CD4-positive, alpha-beta memory T cell (primary cell): Measurements from ENCODE around the gene PLXNA4. TPM values are rescaled to one million over a fixed set of nuclear protein-coding genes. Genes with fewer than 3 reads are reported as not detected.

Source experiments
- CTCF ChIA-PET: fragments of 350-600 bp; sonication (Branson Sonifier 250); formaldehyde crosslinking; loops from one replicate; lab custom pipeline; 2021; ENCODE audit warnings: inconsistent platforms; ENCODE audit not compliant: partially characterized antibody; lab: Charles Lee
- POLR2A ChIA-PET: fragments of 350-600 bp; sonication (Branson Sonifier 250); formaldehyde crosslinking; loops from one replicate; lab custom pipeline; 2021; ENCODE audit not compliant: partially characterized antibody; lab: Charles Lee
- DNase-seq, 5 donors: peaks; one replicate each; pipeline versions ENCODE4 v3.0.0 to v3.0.0-alpha.2; 2020 to 2022; ENCODE audit warnings: mixed read lengths in 1 of 5
- H3K27ac ChIP-seq: one replicate; pipeline ENCODE4 v1.7.0; 2013; ENCODE audit warnings: low read depth, low read length
- H3K27me3 ChIP-seq: 2 replicates; pipeline ENCODE4 v1.7.0; 2013; ENCODE audit warnings: mild to moderate bottlenecking, low read length, moderate library complexity; ENCODE audit not compliant: insufficient read depth
- H3K36me3 ChIP-seq: 2 replicates; pipeline ENCODE4 v1.7.0; 2013; ENCODE audit warnings: mild to moderate bottlenecking, low read length, moderate library complexity; ENCODE audit not compliant: insufficient read depth
- H3K4me1 ChIP-seq: 2 replicates; pipeline ENCODE4 v1.7.0; 2013; ENCODE audit warnings: mild to moderate bottlenecking, low read length, moderate library complexity; ENCODE audit not compliant: insufficient read depth
- H3K4me3 ChIP-seq, 2 donors: one replicate each; pipeline ENCODE4 v1.7.0; 2013; ENCODE audit warnings: low read length in 2 of 2, mild to moderate bottlenecking in 1 of 2
- H3K9me3 ChIP-seq, 2 donors: one replicate each; pipeline ENCODE4 v1.7.0; 2013; ENCODE audit warnings: low read length in 2 of 2, control low read depth in 1 of 2; ENCODE audit not compliant: control insufficient read depth in 1 of 2
- H3K27ac Mint-ChIP-seq, 7 donors: one replicate each; pipeline ENCODE4 v1.8.0; 2020 to 2021; ENCODE audit warnings: mixed read lengths in 7 of 7, mild to moderate bottlenecking in 6 of 7, inconsistent platforms in 3 of 7, moderate library complexity in 3 of 7
- H3K27me3 Mint-ChIP-seq, 2 donors: one replicate each; pipeline ENCODE4 v1.8.0; 2020 to 2021; ENCODE audit warnings: mixed read lengths in 2 of 2
- H3K36me3 Mint-ChIP-seq, 2 donors: one replicate each; pipeline ENCODE4 v1.8.0; 2020 to 2021; ENCODE audit warnings: mixed read lengths in 2 of 2, inconsistent platforms in 1 of 2, mild to moderate bottlenecking in 1 of 2
- H3K4me1 Mint-ChIP-seq, 4 donors: one replicate each; pipeline ENCODE4 v1.8.0; 2020 to 2021; ENCODE audit warnings: mixed read lengths in 4 of 4, mild to moderate bottlenecking in 1 of 4
- H3K4me3 Mint-ChIP-seq, 8 donors: one replicate each; pipeline ENCODE4 v1.8.0; 2020 to 2021; ENCODE audit warnings: mixed read lengths in 8 of 8, mild to moderate bottlenecking in 7 of 8, moderate library complexity in 6 of 8, inconsistent platforms in 3 of 8
- H3K9me3 Mint-ChIP-seq, 8 donors: one replicate each; pipeline ENCODE4 v1.8.0; 2020 to 2021; ENCODE audit warnings: mixed read lengths in 8 of 8, mild to moderate bottlenecking in 5 of 8, inconsistent platforms in 3 of 8, moderate library complexity in 1 of 8
- intact Hi-C: fragments of 100-400 bp; cut with micrococcal nuclease; formaldehyde crosslinking; loops from one replicate; pipeline ENCODE4 v1.15.1; 2023
- polyA plus RNA-seq, 2 donors: library from polyadenylated mRNA; unstranded; fragments of 300-500 nt; fragmentation: Illumina TruSeq; gene quantifications; one replicate each; pipeline ENCODE4 v1.2.3, GENCODE V29; 2021
- total RNA-seq, 2 experiments: library from RNA; stranded (reverse); gene quantifications; one replicate each; pipeline ENCODE4 v1.2.3, GENCODE V29; 2021

PLXNA4 gene
- total and polyA plus RNA-seq, 4 experiments from 2014 or later: 0.06 to 0.94 (median 0.58) TPM

DNA sequence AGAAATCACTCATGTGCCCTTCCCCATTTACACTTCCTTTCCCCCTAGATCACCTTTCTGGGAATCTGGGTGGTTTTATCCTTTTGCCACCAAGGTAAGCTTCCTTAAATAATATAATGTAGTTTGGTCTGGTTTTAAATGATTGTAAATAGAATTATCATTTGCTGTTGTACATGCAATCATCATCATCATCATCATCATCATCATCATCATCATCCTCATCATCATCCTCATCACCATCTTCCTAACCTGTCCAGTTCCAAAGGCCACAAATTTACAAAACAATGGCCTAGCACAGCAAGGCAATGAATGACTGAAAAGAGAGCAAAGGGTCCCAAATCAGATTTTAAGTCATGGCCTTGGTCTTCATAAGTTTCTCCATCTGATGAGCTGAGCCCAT is 329.7 kb downstream of the PLXNA4 start:
- no peaks in the 10 kb centered on the region for H3K27me3 ChIP-seq
- no peak overlapping the region for H3K27ac ChIP-seq
- CTCF ChIA-PET: no interaction called here
- no peaks in the 10 kb centered on the region for H3K9me3 ChIP-seq
- no peak overlapping the region for H3K4me3 ChIP-seq
- Mint-ChIP-seq H3K9me3 (peaks cover 0 to 18% (median 5%) of the 10 kb centered on the region in 8 donors), H3K27ac (no peak overlapping the region), H3K27me3 (peaks cover 5 to 8% of the 10 kb centered on the region in 2 donors), H3K4me1 (no peaks in the 10 kb centered on the region), H3K36me3 (no peaks in the 10 kb centered on the region), H3K4me3 (no peak overlapping the region)
- DNase-seq: no peak
- intact Hi-C loops: no loop called here
- H3K36me3 ChIP-seq: no peaks in the 10 kb centered on the region
- H3K4me1 ChIP-seq: no peaks in the 10 kb centered on the region
- POLR2A ChIA-PET: no interaction called here

- H3K4me3 Mint-ChIP-seq: no peak overlapping the region
- H3K27ac ChIP-seq: no peak overlapping the region
- ChIA-PET POLR2A (no interaction called here), CTCF (no interaction called here)
- peaks cover 0 to 18% (median 5%) of the 10 kb centered on the region in 8 donors for H3K9me3 Mint-ChIP-seq
- no peak overlapping the region for H3K4me3 ChIP-seq
- no peaks in the 10 kb centered on the region for H3K4me1 Mint-ChIP-seq
- no peaks in the 10 kb centered on the region for H3K36me3 Mint-ChIP-seq
- DNase-seq: no peak
- intact Hi-C loops: no loop called here
- H3K27me3 ChIP-seq: no peaks in the 10 kb centered on the region
- peaks cover 3 to 8% of the 10 kb centered on the region in 2 donors for H3K27me3 Mint-ChIP-seq
- no peaks in the 10 kb centered on the region for H3K36me3 ChIP-seq
- no peaks in the 10 kb centered on the region for H3K4me1 ChIP-seq
- no peaks in the 10 kb centered on the region for H3K9me3 ChIP-seq
- no peak overlapping the region for H3K27ac Mint-ChIP-seq
Measured at GRCh38 chr7:132245539-132245938, 330.7 kb downstream of the PLXNA4 start.

DNA sequence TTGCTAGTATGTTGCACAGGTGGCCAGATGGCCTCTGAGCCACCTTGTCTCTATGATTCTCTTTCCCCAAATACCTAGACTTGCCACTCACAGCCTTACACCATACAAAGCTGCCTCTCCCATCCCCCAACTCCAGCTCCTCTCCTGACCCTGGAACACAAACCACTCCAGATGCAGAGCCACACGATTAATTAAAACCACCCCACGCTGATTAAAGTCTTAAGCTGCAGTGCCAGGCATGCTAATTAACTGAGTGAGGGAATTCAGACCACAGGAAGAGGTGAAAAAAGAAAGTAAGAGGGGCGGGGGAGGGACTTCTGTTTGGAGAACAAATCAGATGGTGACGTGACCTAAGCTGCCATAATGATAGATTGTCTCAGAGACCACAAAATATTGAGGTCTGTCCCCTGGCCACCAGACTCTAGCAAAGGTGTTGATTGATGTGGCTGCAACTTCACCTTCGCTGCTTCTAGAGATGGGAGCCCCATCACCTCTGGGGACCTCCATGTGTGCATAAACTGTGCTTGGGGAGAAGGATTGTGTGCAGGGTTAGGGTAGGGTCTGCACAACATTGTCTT is 331.3 kb downstream of the PLXNA4 start:
- Mint-ChIP-seq H3K27ac (no peak overlapping the region), H3K27me3 (peaks cover 3 to 5% of the 10 kb centered on the region in 2 donors)
- CTCF ChIA-PET: no interaction called here

DNA sequence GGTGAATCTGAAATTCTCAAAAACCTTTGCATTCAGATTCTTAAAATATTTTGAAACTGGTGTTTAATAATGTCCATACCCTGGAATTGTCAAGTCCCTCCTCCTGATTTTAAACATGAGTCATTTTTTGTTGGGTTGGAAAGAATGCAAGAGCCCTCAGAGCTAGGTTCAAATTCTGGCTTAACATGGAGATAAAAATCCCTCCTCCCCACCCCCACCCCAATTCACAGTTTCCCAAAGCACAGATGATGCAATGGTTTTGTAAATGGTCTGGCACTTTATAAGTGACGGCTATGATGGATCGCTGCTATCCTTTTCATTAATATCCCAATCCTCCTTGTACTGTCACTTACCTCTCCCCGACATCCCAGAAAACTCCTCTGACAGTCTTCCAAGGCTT is 332.8 kb downstream of the PLXNA4 start:
- Histone ChIP-seq H3K4me1 (no peaks in the 10 kb centered on the region), H3K9me3 (no peaks in the 10 kb centered on the region), H3K27me3 (no peaks in the 10 kb centered on the region), H3K4me3 (no peak overlapping the region), H3K36me3 (no peaks in the 10 kb centered on the region), H3K27ac (no peak overlapping the region)
- Mint-ChIP-seq H3K4me1 (no peaks in the 10 kb centered on the region), H3K9me3 (peaks cover 0 to 18% (median 5%) of the 10 kb centered on the region in 8 donors), H3K4me3 (no peak overlapping the region), H3K36me3 (no peaks in the 10 kb centered on the region), H3K27me3 (peaks cover 3 to 4% of the 10 kb centered on the region in 2 donors), H3K27ac (no peak overlapping the region)
- intact Hi-C loops: no loop called here
- ChIA-PET CTCF (no interaction called here), POLR2A (no interaction called here)
- DNase-seq: no peak

More for the DNA sequence above, 331.3 kb downstream of the PLXNA4 start:
- Histone ChIP-seq H3K4me3 (no peak overlapping the region), H3K36me3 (no peaks in the 10 kb centered on the region), H3K4me1 (no peaks in the 10 kb centered on the region), H3K27ac (no peak overlapping the region), H3K27me3 (no peaks in the 10 kb centered on the region), H3K9me3 (no peaks in the 10 kb centered on the region)
- POLR2A ChIA-PET: no interaction called here
- Mint-ChIP-seq H3K4me3 (peak overlapping the region in 1 of 8 donors; percentile 5), H3K4me1 (no peaks in the 10 kb centered on the region), H3K9me3 (peaks cover 0 to 18% (median 5%) of the 10 kb centered on the region in 8 donors), H3K36me3 (no peaks in the 10 kb centered on the region)
- no peak for DNase-seq
- intact Hi-C loops: no loop called here

GRCh38 chr7:132243051-132243450 is 333.2 kb downstream of the PLXNA4 start:
- H3K4me3 ChIP-seq: no peak overlapping the region
- no peaks in the 10 kb centered on the region for H3K4me1 Mint-ChIP-seq
- no peaks in the 10 kb centered on the region for H3K9me3 ChIP-seq
- H3K36me3 ChIP-seq: no peaks in the 10 kb centered on the region
- ChIA-PET POLR2A (no interaction called here), CTCF (no interaction called here)
- H3K27ac ChIP-seq: no peak overlapping the region
- intact Hi-C loops: no loop called here
- no peak overlapping the region for H3K27ac Mint-ChIP-seq
- peaks cover 0 to 18% (median 5%) of the 10 kb centered on the region in 8 donors for H3K9me3 Mint-ChIP-seq
- H3K4me1 ChIP-seq: no peaks in the 10 kb centered on the region
- no peaks in the 10 kb centered on the region for H3K36me3 Mint-ChIP-seq
- H3K27me3 ChIP-seq: no peaks in the 10 kb centered on the region
- DNase-seq: no peak
- H3K27me3 Mint-ChIP-seq: peaks cover 2 to 3% of the 10 kb centered on the region in 2 donors
- no peak overlapping the region for H3K4me3 Mint-ChIP-seq

DNA sequence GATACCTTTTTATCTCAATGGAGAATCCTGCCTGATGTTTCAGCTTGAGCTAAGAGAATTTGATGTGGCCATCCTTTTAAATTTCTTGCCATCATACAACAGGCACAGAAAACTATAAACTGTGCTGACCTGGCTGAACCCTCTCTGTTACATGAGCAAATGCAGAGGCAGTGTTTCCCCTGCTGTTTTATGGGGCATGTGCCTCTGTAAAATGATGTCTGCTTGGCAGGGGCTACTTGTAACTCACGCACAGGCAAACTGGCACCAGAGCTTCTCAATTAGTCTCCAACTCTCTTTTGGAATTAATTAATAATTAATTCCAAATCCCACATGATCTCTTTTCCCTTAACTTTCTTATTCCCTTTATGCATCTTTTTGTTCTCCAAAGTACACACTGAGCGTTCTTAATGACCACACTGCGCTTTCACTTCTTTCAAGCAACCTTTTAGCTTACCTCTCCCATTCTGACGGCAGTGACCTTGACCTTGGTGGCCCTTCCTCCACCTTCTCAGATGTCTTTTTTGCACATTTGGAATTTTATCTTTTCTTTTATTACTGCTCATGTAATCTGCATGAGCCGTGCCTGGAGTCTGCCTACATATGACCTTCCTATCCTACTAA is 334.0 kb downstream of the PLXNA4 start:
- intact Hi-C loops: no loop called here
- Mint-ChIP-seq H3K4me3 (no peak overlapping the region), H3K4me1 (no peaks in the 10 kb centered on the region), H3K9me3 (peaks cover 0 to 17% (median 5%) of the 10 kb centered on the region in 8 donors), H3K27me3 (peaks cover 3% of the 10 kb centered on the region in 2 donors), H3K36me3 (no peaks in the 10 kb centered on the region), H3K27ac (no peak overlapping the region)
- no peaks in the 10 kb centered on the region for H3K27me3 ChIP-seq
- H3K36me3 ChIP-seq: no peaks in the 10 kb centered on the region
- H3K4me3 ChIP-seq: no peak overlapping the region
- no peak for DNase-seq
- POLR2A ChIA-PET: no interaction called here
- H3K4me1 ChIP-seq: no peaks in the 10 kb centered on the region
- no peak overlapping the region for H3K27ac ChIP-seq
- CTCF ChIA-PET: no interaction called here
- H3K9me3 ChIP-seq: no peaks in the 10 kb centered on the region

- Mint-ChIP-seq H3K4me3 (no peak overlapping the region), H3K27me3 (peaks cover 0 to 3% of the 10 kb centered on the region in 2 donors), H3K36me3 (no peaks in the 10 kb centered on the region), H3K4me1 (no peaks in the 10 kb centered on the region), H3K9me3 (peaks cover 0 to 7% (median 3%) of the 10 kb centered on the region in 8 donors), H3K27ac (no peak overlapping the region)
- no peak overlapping the region for H3K4me3 ChIP-seq
- no peak for DNase-seq
- intact Hi-C loops: no loop called here
- no peaks in the 10 kb centered on the region for H3K9me3 ChIP-seq
- H3K27me3 ChIP-seq: no peaks in the 10 kb centered on the region
- no peaks in the 10 kb centered on the region for H3K36me3 ChIP-seq
- ChIA-PET CTCF (no interaction called here), POLR2A (no interaction called here)
- H3K4me1 ChIP-seq: no peaks in the 10 kb centered on the region
- H3K27ac ChIP-seq: no peak overlapping the region
Measured at GRCh38 chr7:132240821-132241422, 335.3 kb downstream of the PLXNA4 start.
